GM18508 (cell line): ENCODE measurements around the gene ZFP91.
A peak's percentile ranks its signal among the peaks of the same experiment; 100 is the strongest.
"Not testable (repeated sequence)": the region's sequence is repeated elsewhere in the genome, so short reads cannot be mapped to it uniquely, and the experiment has no call there.

Source experiments
- ATAC-seq: cut with Tn5 transposase; IDR thresholded peaks from one replicate; pipeline ENCODE4 v1.9.1; 2021; ENCODE audit warnings: moderate number of reproducible peaks; ENCODE audit not compliant: insufficient read depth, unreplicated experiment

The ZFP91 gene

DNA sequence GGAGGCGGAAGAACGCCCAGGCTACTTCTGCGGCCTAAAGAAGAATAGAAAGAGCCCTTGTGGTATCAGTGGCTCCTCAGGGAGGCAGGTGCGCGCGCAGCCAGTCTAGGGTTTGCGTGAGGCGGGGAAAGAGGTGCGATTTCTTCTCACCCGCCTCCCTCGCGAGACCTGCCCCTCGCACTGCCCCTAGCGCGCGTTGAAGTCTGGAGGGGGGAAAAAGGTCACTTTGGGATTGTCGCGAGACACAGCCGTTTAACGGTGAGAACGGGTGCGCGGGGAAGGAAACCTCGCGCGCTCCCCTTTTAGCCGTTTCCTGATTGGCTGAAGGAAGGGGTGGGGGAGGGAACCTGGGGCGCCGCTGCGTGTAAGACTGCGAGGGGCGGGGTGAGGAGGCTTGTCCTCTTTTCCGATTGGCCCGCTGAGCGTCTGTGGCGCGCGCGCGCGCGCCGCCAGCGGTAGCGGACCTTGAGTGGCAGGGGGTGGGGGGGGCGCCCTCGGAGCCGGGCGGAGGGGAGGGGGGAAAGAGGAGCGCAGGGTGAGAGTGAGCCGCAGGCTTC lies at the start of gene ZFP91:
ZFP91 (plus strand) TSS at position 429 of the 557 bp plus-strand sequence. CDS start 219 bp downstream, outside the sequence.
- peak; percentile 22 for ATAC-seq

- ATAC-seq = no peak
Observed at GRCh38 chr11:58530236-58530635, 48.6 kb upstream of the ZFP91 start.

DNA sequence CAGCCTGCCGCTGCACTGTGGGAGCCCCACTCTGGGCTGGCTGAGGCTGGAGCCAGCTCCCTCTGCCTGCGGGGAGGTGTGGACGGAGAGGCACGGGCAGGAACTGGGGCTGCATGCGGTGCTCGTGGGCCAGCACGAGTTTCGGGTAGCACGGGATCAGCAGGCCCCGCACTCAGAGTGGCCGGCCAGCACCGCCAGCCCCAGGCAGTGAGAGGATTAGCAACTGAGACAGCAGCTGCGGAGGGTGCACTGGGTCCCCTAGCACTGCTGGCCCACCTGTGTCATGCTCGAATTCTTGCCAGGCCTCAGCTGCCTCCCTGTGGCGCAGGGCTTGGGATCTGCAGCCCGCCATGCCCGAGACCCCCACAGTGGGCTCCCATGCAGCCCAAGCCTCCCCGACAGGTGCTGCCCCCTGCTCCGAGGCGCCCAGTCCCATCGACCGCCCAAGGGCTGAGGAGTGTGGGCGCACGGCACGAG lies 47.0 kb upstream of the ZFP91 start:
- no peak for ATAC-seq

DNA sequence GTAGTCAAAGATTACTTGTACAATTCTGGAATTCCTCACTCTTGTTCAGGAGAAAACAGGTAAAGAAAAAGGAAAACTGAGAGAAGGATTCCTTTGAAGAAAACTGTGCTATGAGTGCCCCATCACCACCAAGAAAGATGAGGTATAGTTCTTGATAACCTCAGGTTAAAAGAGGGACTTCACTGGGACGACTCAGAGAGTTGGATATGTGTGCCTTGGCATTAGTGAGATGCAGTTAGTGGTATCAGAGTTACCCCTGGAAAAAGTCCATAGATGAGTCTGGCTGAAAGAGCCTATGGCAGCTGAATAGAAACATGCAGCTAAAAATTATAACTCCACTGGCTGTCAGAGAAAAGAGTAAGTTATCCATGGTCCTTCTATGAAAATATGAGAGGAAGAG lies 32.0 kb upstream of the ZFP91 start:
- no peak for ATAC-seq

GRCh38 chr11:58549644-58550043 lies 29.2 kb upstream of the ZFP91 start:
- ATAC-seq = no peak

- ATAC-seq = no peak
Observed at GRCh38 chr11:58560842-58561241, 18.0 kb upstream of the ZFP91 start.

- no peak for ATAC-seq
Observed at GRCh38 chr11:58561394-58562098, 17.3 kb upstream of the ZFP91 start.

DNA sequence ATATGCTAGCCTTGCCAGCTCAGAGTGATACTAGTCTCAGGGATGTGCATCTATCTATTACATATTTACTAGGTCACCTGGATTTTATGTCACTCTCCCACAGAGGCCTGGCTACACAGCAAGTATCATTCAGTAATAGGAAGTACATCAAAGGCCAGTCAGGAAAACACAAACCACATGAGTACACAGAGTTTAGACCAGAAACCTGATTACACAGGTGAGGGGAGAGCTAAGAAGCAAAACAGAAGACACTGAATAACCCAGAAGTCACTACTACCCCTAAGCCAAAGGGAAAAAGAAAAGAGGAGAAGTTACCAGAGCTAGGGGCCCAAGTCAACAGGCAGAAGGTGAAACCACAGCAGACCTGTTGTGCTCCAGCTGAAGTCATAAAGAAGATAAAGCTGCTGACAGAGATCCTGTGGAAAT lies 16.5 kb upstream of the ZFP91 start:
- peak; percentile 95 for ATAC-seq

- no peak for ATAC-seq
Observed at GRCh38 chr11:58564231-58564630, 14.6 kb upstream of the ZFP91 start.

GRCh38 chr11:58567889-58568512 lies 10.9 kb upstream of the ZFP91 start:
- ATAC-seq = peak; percentile 80

- not testable (repeated sequence) for ATAC-seq
Observed at GRCh38 chr11:58572906-58573305, 6.0 kb upstream of the ZFP91 start.

DNA sequence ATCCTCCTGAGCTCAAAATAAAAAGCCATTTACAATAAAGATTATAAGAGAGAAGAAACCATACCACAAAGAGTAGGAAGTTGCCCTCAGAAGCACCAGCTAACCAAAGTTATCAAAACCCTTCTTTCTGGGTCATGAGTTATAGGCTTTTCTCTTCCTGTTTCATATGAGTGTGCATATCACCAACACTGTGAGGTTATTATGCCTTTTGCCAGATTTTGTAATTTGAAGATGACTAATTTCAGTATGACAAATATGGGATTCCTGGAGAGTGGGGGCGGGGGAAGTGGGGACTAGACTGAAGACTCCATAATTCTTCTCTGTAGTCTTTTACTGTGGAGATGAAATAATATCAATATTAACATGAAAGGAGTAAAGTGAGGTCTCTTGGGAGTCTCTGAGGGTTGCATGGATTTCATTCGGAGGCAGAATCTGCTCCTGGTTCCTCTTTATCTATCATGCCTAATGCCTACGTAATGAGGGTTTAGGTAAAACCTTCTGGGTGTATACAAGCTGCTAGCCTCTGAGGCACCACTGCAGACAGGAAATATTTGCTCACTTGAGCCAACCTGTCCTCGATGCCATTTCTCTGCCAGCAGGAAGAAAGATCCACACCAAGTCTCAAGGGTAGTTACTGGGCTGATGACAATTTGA lies 5.3 kb upstream of the ZFP91 start:
- peak; percentile 26 for ATAC-seq

- no peak for ATAC-seq
Observed at GRCh38 chr11:58574881-58575280, 4.0 kb upstream of the ZFP91 start.

DNA sequence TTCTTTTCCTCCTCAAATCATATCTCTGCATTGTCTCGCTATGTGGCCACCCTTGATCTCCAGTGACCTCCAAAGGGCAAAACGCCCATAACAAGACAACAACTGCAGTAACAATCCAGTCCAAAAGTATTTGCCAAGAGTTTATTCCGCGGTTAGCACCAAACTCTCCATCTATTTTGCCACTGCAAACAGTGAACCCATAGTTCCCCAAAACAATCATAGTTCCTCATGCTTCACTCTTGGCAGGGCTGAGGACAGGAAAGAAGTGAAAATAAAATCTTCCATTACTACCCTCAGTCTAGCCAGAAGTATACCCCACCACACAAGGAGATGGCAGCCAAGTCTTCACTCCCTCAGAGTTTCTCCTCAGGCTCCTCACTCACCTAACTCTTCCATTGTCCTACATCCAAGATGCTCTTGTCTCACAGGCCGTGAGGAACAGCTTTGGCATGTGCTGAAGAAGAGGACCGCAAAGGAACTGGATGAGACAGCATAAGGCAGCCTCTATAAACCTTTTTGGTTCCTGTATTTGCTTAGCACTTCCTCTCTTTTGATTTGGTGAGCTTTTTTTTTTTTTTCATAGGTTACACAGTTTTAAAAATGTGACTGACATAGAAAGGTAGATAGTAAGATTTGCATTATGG lies 3.4 kb upstream of the ZFP91 start, which contains the start of gene LPXN:
LPXN (minus strand) TSS at position 480 of the 644 bp plus-strand sequence; CDS start at position 396, 84 bp downstream.
- no peak for ATAC-seq

- ATAC-seq = no peak
Observed at GRCh38 chr11:58576887-58577471, 1.9 kb upstream of the ZFP91 start.

DNA sequence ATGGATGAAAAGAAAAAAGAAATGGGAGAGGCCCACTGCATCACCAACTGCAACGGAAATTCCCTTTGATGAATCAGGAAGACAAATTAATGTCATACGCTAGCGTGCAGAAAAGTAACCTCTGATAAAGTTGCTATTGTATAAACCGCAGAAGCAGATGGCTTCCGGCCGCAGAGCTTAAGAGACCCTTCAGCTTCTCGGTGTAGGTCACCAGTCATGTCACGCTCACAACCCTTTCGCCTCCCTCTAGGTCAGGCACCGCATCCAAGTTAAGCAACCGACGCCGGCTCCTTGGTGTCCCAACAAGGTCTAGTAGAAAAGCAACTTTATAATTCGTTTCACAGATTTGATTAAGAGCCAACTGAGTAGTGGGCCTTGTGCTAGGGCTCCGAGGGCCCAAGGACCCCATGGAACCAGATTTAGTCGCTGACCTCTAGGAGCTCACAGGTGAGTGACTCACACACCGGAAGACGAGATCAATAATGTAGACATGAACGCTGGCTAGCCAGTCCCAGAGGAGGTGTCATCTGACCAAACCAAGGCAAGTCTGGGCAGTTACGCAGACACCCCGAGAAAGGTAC lies 1.2 kb upstream of the ZFP91 start:
- peak; percentile 39 for ATAC-seq

DNA sequence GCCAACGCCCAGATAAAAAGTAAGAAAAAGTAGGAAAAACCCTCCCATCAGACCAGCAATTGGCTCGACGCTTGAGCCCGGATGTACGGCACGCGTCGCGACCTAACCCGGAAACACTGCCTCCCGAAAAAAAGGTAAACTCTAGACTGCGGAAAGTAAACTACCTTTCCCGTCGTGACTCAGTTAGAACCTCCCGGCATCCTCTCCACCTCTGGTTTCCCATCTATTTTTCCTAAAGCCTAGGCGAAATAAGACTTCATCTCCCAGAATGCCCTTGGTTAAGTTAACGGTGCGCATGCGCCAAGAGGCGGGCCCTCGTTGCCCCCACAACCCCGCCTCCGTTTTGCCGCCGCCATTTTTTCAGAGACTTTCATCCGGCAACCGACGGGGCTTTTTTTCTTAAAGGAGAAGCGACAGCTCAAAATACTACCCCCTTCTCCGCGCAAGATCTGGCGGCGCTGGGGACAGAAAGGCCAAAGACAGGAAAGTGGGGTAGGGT lies 678 bp upstream of the ZFP91 start:
- ATAC-seq = peak; percentile 1

- peak; percentile 23 for ATAC-seq
Observed at GRCh38 chr11:58579192-58580129, 598 bp downstream of the ZFP91 start.
